T-helper 1 cell treated with Interleukin-12 subunit alpha and Interleukin-12 subunit beta and Interleukin-4 antibody, amounts not matched to agents 30 ng/mL and 1 ng/mL, for 36 hours (primary cell): ENCODE data around the gene NTN1. TPM values are rescaled to one million over a fixed set of nuclear protein-coding genes. Genes with fewer than 3 reads are reported as not detected.

Experiments used
- intact Hi-C: fragments of 100-400 bp; cut with micrococcal nuclease; formaldehyde crosslinking; loops from one replicate; pipeline ENCODE4 v1.15.1; 2024
- total RNA-seq: library from RNA; stranded (reverse); gene quantifications from 2 replicates; pipeline ENCODE4 v1.2.3, GENCODE V29; 2022

The NTN1 gene
- total RNA-seq, 1 donor from 2014 or later, result not detected

DNA sequence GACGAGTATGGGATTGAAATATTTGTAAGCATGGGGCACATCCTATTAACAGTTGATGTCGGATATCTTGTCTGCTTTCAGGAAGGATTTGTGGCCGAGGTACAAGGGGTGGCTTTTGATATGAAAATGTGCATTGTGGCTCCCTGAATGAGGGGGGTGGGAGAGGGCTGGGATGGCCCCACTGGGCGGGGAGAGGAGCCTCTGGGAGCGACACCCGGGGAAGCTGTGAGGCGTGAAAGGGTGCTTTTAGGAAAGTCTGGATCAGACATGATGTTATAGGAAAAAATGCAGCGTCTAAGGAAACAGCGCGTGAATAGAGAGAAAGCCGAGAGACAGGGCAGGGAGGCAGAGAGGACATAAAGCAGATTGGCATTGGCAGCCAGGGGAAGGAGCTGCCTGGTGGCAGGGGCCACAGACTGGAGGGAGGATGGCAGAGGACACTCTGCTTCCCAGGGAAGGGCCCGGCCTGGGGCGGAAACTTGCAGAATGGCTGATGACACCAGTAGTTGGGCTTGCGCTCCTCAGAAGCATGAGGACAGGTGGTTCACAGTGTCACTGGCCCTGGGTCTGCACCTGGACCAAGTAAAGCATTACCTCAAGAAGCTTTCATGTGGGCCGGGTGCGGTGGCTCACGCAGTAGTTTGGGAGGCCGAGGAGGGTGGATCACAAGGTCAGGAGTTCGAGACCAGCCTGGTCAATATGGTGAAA is 95.7 kb downstream of the NTN1 start:
- intact Hi-C loops, result no loop called here

- intact Hi-C loops, result no loop called here
These were observed 99.2 kb downstream of the NTN1 start for GRCh38 chr17:9120471-9120870.

GRCh38 chr17:9121186-9121820 is 100.0 kb downstream of the NTN1 start:
- intact Hi-C loops, result no loop called here

DNA sequence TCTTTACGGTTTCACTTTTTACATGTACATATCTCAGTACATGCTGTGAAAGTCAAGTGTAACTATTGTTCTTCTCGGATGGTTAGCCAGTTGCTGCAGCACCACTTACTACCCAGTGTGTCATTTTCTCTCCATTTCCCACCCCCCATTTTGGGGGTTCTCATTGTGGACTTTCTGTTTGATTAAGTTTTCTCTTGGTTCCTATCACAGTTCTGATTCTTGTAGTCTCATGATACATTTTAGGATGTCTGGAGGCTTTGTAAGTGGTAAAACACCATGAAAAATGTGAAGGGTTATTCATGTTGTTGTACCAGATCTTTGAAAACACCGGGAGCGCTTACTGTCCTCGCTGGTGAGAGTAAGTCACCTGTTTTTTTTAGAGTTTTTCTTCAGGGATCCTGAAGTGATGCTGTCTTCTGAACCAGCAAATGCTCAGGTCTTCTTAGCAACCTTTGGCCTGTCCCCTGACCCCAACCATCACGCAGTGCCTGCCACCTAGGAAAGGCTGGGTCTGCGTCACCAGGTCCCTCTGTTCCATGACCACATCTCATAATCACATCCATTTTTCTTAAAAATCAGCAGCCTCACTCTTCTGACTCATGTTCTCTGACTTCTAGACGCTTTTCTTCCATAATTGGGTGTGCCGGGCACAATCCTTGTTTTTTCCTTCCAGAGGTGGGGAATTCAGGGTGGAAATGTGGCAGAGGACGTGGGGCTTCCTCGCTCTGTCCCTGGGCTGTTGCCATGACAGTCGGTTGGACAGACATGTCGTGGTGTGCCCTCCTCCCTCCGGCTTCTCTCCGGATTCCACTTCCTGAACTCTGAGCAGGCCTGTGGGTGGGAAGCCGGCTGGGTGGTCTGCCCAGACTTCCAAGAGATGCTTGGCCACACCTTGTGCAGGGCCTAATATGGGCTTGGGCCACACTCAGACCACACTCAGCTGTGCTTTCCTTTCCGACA is 102.6 kb downstream of the NTN1 start:
- intact Hi-C loops, result no loop called here

DNA sequence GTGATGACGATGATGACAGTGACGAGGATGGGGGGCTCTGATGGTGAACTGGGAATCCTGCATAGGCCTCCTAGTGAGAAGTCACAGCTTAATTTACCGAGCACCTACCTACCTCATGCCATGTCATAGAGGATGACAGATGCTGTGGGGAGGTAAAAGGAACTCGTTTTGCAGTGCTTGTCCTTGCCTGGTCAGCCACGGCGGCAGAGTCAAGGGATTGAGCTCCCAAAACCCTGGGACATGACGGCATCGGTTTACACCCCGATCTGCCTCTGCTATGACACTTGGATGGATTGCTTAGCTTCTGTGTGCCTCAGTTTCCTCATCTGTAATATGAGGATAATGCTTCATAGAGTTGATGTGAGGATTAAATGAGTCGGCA is 103.2 kb downstream of the NTN1 start:
- intact Hi-C loops, result no loop called here

- intact Hi-C loops, result no loop called here
These were observed 104.4 kb downstream of the NTN1 start for GRCh38 chr17:9125722-9126121.

- intact Hi-C loops, result no loop called here
These were observed 106.0 kb downstream of the NTN1 start for GRCh38 chr17:9127340-9127739.

- intact Hi-C loops, result no loop called here
These were observed 110.1 kb downstream of the NTN1 start for GRCh38 chr17:9131371-9131770.

DNA sequence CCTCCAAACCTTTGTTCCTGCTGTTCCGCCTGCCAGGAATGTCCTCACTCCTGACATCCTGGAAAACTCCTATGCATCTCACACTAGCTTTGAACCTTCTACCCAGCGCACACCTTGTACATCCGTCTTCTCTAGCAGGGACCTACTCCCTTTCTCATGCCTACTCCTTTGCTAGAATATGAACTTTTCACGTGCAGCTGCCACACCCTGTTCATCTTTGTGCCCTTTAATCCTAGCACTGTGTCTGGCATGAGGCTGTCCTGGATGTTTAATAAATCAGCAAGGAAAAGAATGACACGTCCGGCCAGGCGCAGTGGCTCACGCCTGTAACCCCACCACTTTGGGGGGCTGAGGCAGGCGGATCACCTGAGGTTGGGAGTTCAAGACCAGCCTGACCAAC is 111.0 kb downstream of the NTN1 start:
- intact Hi-C loops, result no loop called here

DNA sequence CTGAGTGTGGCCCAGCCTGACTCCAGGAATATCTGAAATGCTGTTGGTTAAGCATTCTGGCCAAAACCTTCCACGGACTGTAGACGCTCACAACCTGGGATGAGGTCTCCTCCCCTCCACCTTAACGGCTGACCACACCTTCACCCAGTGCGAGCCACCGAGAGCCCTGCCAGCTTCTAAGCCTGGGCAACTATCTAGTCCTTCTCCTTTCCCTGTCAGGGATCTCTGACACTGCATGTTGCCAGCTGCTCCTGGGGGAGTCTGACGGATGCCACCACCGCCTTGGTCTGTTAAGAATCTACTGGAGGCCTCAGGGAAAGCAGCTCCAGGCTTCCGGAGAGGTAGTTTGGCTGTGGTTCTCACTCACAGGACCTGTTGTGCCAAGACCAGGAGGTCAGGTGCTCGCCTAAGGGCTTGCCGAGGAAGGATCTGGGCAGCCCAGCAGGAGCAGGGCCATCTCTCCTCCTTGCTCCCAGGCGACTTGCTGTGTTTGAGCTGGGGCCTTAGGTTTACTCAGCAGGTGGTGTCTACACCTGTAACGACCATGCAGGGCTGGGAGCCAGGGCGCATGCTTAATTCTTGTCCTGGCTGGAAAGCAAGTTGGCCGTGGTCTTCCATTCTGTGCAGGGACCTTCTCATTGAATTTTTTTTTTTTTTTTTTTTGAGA is 111.8 kb downstream of the NTN1 start:
- intact Hi-C loops, result no loop called here

DNA sequence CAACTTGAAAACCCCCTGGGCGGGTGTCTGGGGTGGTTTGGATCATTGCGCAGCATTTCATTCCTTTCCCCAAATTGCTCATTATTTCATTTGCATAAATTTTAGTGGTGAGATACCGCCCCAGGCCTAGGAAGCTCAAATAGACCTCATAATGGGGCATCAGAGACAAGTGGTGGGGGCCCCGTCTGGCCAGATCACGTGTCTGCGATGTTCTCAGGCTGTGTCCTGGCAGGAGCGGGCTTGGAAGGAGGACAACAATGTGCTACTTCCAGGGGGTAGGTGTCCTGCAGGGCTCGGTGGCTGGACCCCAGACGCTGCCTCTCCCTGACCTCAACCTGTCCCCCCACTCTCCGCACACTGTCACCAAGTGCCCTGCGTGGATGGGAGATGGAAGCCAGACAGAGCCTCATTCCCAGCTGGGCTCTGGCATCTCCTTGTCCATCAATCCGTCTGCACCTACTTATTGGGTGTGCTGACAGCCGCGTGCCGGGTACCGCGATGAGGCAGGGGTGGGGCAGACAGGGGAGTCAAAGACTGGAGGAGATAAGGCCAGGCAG is 116.9 kb downstream of the NTN1 start:
- intact Hi-C loops, result no loop called here

- intact Hi-C loops, result no loop called here
These were observed 118.4 kb downstream of the NTN1 start for GRCh38 chr17:9139695-9140094.

DNA sequence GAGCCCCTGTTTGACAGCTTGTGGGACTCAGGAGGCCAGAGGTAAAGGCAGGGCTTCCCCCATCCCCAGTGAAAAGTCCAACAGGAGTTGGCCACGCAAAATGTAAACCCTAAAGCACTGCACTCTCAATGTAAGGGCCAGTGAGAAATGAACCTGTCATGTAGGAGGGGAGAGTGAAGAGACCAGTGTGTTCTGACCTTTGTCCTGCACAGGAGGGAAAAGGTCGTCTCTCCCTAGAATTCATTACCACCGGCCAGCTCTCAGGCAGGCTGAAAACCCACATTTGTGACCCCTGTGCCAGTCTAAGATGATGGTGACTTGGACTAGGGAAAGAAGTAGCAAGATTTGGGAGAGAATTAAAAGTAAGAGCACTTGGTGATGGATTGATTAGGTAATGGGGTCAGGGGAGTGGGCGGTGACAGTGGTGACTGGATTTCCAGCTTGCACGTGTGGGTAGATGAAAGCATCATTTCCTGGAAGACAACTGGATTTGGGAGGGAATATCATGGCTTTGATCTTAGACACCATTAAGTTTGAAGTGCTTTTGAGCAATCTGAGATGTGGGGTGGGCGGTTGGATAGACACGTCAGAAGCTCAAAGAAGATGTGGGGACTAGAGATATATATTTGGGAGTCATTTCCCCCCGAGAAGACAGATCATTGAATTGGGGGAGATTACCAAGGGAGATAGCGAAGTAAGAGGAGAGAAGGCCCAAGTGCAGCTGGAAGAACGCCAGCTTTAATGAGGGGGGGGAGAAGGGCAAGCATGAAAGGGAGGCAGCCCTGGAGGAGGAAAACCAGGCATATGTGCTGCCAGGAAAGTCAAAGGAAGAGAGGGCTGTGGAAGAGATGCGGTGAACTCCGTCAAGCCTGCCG is 119.5 kb downstream of the NTN1 start:
- intact Hi-C loops, result no loop called here

DNA sequence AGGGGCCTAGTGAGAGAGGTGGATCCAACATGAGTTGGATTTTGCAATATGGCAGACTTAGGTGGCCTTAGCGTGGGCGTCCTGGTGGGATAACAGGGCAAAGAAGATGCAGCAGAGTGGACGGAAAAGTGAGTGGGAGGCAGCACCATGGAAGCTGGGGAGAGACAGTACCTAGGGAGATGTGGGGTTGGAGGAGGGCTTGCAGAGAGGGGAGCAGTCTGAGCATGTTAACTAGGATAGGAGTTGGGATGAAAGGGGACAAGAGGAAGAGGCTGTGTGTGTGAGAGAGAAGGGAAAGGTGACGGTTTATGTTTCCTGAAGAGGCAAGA is 120.1 kb downstream of the NTN1 start:
- intact Hi-C loops, result no loop called here

DNA sequence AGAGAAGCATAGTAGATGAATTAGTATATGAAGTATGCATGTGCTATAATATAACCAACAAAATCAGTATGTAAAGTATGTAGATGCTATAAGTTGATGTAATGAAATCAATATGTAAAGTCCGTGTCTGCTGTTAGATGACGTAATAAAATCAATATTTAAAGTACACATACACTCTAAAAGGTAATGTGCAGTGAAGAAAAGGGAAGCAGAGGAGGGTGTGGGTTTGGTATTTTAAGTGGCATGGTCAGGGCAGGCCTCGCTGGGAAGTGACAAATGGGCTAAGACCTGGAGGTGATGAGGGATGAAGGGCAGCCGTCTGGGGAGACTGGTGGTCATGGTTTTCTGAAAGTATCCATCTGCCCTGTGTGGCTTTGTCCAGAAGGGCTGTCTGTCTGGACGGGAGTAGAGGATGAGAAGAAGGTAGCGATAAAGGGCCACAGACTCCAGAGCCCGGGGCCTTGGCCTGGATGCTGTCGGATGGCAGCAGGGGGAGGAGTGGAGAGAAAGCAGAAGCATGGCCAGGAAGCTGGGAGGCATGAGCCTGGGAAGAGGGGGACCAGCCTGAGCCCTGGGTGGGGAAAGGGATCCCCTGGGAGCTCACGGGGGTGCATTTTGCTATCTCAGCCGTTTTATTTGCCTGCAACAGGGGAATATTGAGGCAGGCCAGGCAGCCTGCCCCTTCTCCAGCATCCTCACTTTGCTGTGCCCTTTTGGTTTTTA is 121.6 kb downstream of the NTN1 start:
- intact Hi-C loops, result no loop called here

- intact Hi-C loops, result no loop called here
These were observed 123.4 kb downstream of the NTN1 start for GRCh38 chr17:9144502-9145249.

DNA sequence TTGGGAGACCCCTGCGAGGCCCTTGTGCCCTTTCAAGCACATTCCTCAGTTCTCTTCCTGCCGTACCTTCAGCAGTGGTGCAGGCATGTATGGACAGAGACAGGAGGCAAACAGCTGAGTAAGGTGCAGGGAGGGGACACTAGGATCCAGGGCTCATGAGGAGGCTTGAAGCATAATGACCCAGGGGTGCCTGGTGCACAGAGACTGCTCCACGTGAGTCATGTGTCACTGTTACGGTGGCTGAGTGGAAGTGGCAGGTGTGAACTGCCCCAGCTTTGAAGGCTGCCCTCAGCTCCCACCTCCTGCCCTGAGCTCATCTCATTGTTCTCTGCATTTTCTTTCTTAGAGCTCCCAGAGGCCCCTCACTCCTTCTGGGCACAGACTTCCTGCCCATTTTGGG is 124.8 kb downstream of the NTN1 start:
- intact Hi-C loops, result no loop called here

DNA sequence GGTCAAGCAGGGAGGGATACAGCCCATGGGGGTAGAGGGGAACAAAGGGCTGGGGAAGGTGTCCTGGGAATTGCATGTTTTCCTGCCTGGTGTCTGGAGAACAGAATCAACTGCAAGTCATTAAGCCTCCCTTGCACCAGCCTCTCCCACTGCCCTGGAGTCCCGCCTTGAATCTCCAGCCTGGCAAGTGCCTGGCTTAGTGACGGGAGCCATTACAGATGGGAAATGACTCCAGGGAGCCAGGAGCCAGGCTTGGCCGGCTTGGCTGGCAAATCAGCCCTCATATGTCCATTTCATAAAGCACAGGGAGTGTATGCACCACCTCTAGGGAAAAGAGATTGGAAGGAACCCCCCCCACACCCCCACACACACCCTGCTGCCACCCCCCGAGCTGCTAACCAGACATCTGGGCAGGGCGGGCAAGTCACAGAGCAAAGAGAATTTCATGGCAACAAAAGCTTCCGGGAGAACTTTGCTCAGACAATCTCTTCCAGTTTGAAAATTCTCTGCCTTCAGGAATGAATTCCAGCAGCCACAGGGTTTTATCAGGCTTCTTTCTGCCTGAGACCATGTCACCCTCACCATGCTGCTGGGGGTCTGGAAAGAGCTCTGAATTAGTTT is 127.7 kb downstream of the NTN1 start:
- intact Hi-C loops, result no loop called here
